ENCODE measurements around the gene SLC25A22. TPM values are rescaled to one million over a fixed set of nuclear protein-coding genes. Genes with fewer than 3 reads are reported as not detected.

The SLC25A22 gene
- total and polyA plus RNA-seq, 3 donors from 2014 or later = 25.1 to 42.4 (median 39.7) TPM

- Histone ChIP-seq H3K4me1 (peaks cover 27% of the 10 kb centered on the region), H3K27me3 (no peaks in the 10 kb centered on the region), H3K9me3 (no peaks in the 10 kb centered on the region), H3K27ac (peak overlapping the region; percentile 64 to 83), H3K4me3 (peak overlapping the region; percentile 13 to 76), H3K36me3 (ENCODE audit: low read depth, missing control alignments) (no peaks in the 10 kb centered on the region)
- DNase-seq = peak; percentile 78
- TF ChIP-seq CTCF (IDR thresholded peaks at IDR 0.05) = no peak
- TF ChIP-seq POLR2A (IDR thresholded peaks at IDR 0.05) = no peak
- intact Hi-C loops (cut with DNase I; ENCODE audit: low total_unique reads) = no loop called here
- WGBS, 2 donors = 36% methylated on average over 24 of the region's 26 CpGs; no CpG with 5 or more reads in 1 of the 2 donors
Measured at GRCh38 chr11:795634-796564, 2.2 kb downstream of the SLC25A22 start.

GRCh38 chr11:794766-795633, 3.1 kb downstream of the SLC25A22 start:
- H3K4me1 ChIP-seq = peaks cover 27% of the 10 kb centered on the region
- H3K27ac ChIP-seq = peak overlapping the region; percentile 64 to 83
- no peaks in the 10 kb centered on the region for H3K9me3 ChIP-seq
- H3K4me3 ChIP-seq = peak overlapping the region; percentile 13 to 76
- 56 to 60% methylated on average over 12 to 38 of the region's 38 CpGs for WGBS, 2 donors
- DNase-seq = peak; percentile 56
- no peaks in the 10 kb centered on the region for H3K36me3 ChIP-seq (ENCODE audit: low read depth, missing control alignments)
- no peaks in the 10 kb centered on the region for H3K27me3 ChIP-seq
- intact Hi-C loops (cut with DNase I; ENCODE audit: low total_unique reads) = no loop called here
- TF ChIP-seq CTCF (IDR thresholded peaks at IDR 0.05) (no peak), POLR2A (IDR thresholded peaks at IDR 0.05) (no peak)

GRCh38 chr11:794013-794765, 3.9 kb downstream of the SLC25A22 start:
- Histone ChIP-seq H3K9me3 (no peaks in the 10 kb centered on the region), H3K36me3 (ENCODE audit: low read depth, missing control alignments) (no peaks in the 10 kb centered on the region), H3K27ac (no peak overlapping the region), H3K27me3 (no peaks in the 10 kb centered on the region), H3K4me1 (peaks cover 27% of the 10 kb centered on the region), H3K4me3 (no peak overlapping the region)
- TF ChIP-seq CTCF (IDR thresholded peaks at IDR 0.05) = no peak
- no peak for TF ChIP-seq POLR2A (IDR thresholded peaks at IDR 0.05)
- no peak for DNase-seq
- whole genome bisulfite sequencing, 2 donors = 84% methylated on average over 31 of the region's 31 CpGs; no CpG with 5 or more reads in 1 of the 2 donors
- intact Hi-C loops (cut with DNase I; ENCODE audit: low total_unique reads) = no loop called here

- Histone ChIP-seq H3K27ac (no peak overlapping the region), H3K9me3 (no peaks in the 10 kb centered on the region), H3K4me1 (peaks cover 26% of the 10 kb centered on the region), H3K4me3 (no peak overlapping the region), H3K27me3 (no peaks in the 10 kb centered on the region), H3K36me3 (ENCODE audit: low read depth, missing control alignments) (no peaks in the 10 kb centered on the region)
- 89 to 90% methylated on average over 4 to 7 of the region's 7 CpGs for WGBS, 2 donors
- no peak for TF ChIP-seq CTCF (IDR thresholded peaks at IDR 0.05)
- TF ChIP-seq POLR2A (IDR thresholded peaks at IDR 0.05) = no peak
- no peak for DNase-seq
- intact Hi-C loops (cut with DNase I; ENCODE audit: low total_unique reads) = no loop called here
Measured at GRCh38 chr11:793556-793955, 4.5 kb downstream of the SLC25A22 start.

Measured in testis (tissue), 3 donors.